H1 (cell line): Measurements from ENCODE around the gene TMEM165. TPM values are rescaled to one million over a fixed set of nuclear protein-coding genes. Genes with fewer than 3 reads are reported as not detected.

ENCODE experiments used
- CTCF ChIA-PET: fragments of 300-600 bp; sonication (Branson Sonifier 250); formaldehyde crosslinking; loops from one replicate; lab custom pipeline; 2021; ENCODE audit not compliant: partially characterized antibody; lab: Charles Lee
- POLR2A ChIA-PET: fragments of 300-600 bp; sonication (Branson Sonifier 250); formaldehyde crosslinking; loops from one replicate; lab custom pipeline; 2021; ENCODE audit warnings: inconsistent platforms; ENCODE audit not compliant: partially characterized antibody; lab: Charles Lee
- DNase-seq, 2 experiments: peaks; one replicate each; pipeline versions ENCODE4 v3.0.0 to v3.0.0-alpha.2; 2010 to 2022; ENCODE audit warnings: low spot score in 2 of 2, low read depth in 1 of 2, mixed read lengths in 1 of 2
- FAIRE-seq: peaks from 2 replicates; lab custom pipeline; 2011; peaks lifted over from hg19 to GRCh38; lab: Jason Lieb, UNC
- H2AFZ ChIP-seq: 2 replicates; pipeline ENCODE4 v1.8.1; 2012; ENCODE audit warnings: low read length, inconsistent platforms
- H2AK5ac ChIP-seq: 2 replicates; pipeline ENCODE4 v1.6.1; 2013; ENCODE audit warnings: low read depth, low read length
- H2BK120ac ChIP-seq: replicated peaks from 2 replicates; pipeline ENCODE3; 2013; ENCODE audit warnings: low read depth, low read length, inconsistent platforms
- H2BK12ac ChIP-seq: 2 replicates; pipeline ENCODE4 v1.6.1; 2013; ENCODE audit warnings: low read depth, low read length
- H2BK15ac ChIP-seq: 2 replicates; pipeline ENCODE4 v1.6.1; 2013; ENCODE audit warnings: low read length
- H2BK20ac ChIP-seq: 2 replicates; pipeline ENCODE4 v1.6.1; 2013; ENCODE audit warnings: low read length
- H2BK5ac ChIP-seq: 2 replicates; pipeline ENCODE4 v1.6.1; 2013; ENCODE audit warnings: low read depth, low read length
- H3K14ac ChIP-seq: 2 replicates; pipeline ENCODE4 v1.6.1; 2013; ENCODE audit warnings: inconsistent platforms; ENCODE audit not compliant: insufficient read length
- H3K18ac ChIP-seq: 2 replicates; pipeline ENCODE4 v1.6.1; 2013; ENCODE audit warnings: low read length; ENCODE audit errors: extremely low read depth
- H3K23ac ChIP-seq: 2 replicates; pipeline ENCODE4 v1.6.1; 2013; ENCODE audit warnings: inconsistent platforms; ENCODE audit not compliant: insufficient read length
- H3K23me2 ChIP-seq: 2 replicates; pipeline ENCODE4 v1.6.1; 2013; ENCODE audit warnings: low read depth, low read length
- H3K27ac ChIP-seq: 2 replicates; pipeline ENCODE4 v1.6.1; 2011; ENCODE audit warnings: low read depth, low read length, inconsistent platforms
- H3K27me3 ChIP-seq, 4 experiments: replicated peaks in 1 of 4; 1 replicate in 1 of 4; 2 replicates in 3 of 4; pipeline versions ENCODE4 v1.6.1 to v1.8.1; 2011 to 2013; ENCODE audit warnings: low read length in 3 of 4, mild to moderate bottlenecking in 3 of 4, inconsistent platforms in 2 of 4, mixed read lengths in 2 of 4, moderate library complexity in 1 of 4; ENCODE audit not compliant: control insufficient read depth in 3 of 4, insufficient read depth in 3 of 4; ENCODE audit errors: extremely low read depth in 1 of 4
- H3K36me3 ChIP-seq, 4 experiments: 2 replicates each; pipeline versions ENCODE4 v1.6.1 to v1.8.1; 2011 to 2013; ENCODE audit warnings: mild to moderate bottlenecking in 4 of 4, low read length in 3 of 4, moderate library complexity in 2 of 4, control low read depth in 1 of 4, inconsistent platforms in 1 of 4; ENCODE audit not compliant: insufficient read depth in 4 of 4, control insufficient read depth in 2 of 4
- H3K4ac ChIP-seq: replicated peaks from 2 replicates; pipeline ENCODE3; 2013; ENCODE audit warnings: low read length, low read depth, mixed read lengths, inconsistent platforms; ENCODE audit not compliant: insufficient read length
- H3K4me1 ChIP-seq, 4 experiments: replicated peaks in 1 of 4; 1 replicate in 1 of 4; 2 replicates in 3 of 4; pipeline versions ENCODE4 v1.6.1 to v1.8.1; 2011 to 2013; ENCODE audit warnings: low read length in 3 of 4, inconsistent platforms in 2 of 4, mixed read lengths in 1 of 4; ENCODE audit not compliant: insufficient read depth in 4 of 4, control insufficient read depth in 3 of 4
- H3K4me2 ChIP-seq, 2 experiments: 2 replicates each; pipeline versions ENCODE4 v1.6.1 to v1.8.1; 2011 to 2013; ENCODE audit warnings: low read depth in 2 of 2, low read length in 2 of 2, control low read depth in 1 of 2, inconsistent platforms in 1 of 2, mild to moderate bottlenecking in 1 of 2; ENCODE audit not compliant: insufficient read depth in 1 of 2
- H3K4me3 ChIP-seq, 4 experiments: fragments of 200-600, 300-600 bp in 1 of 4; sonication (generic), shearing (Covaris generic), sonication (Bioruptor Twin) in 1 of 4; 2 replicates each; pipeline versions ENCODE4 v1.5.1 to v1.8.1; 2011 to 2016; ENCODE audit warnings: low read length in 4 of 4, low read depth in 3 of 4, control low read depth in 2 of 4, inconsistent platforms in 2 of 4, mild to moderate bottlenecking in 2 of 4, mixed read lengths in 1 of 4, moderate library complexity in 1 of 4; ENCODE audit not compliant: insufficient read depth in 2 of 4; ENCODE audit errors: extremely low read depth in 1 of 4
- H3K56ac ChIP-seq: replicated peaks from 2 replicates; pipeline ENCODE3; 2013; ENCODE audit warnings: low read depth, mild to moderate bottlenecking, mixed read lengths, low read length, inconsistent platforms; ENCODE audit not compliant: insufficient read length
- H3K79me1 ChIP-seq: 2 replicates; pipeline ENCODE4 v1.6.1; 2013; ENCODE audit warnings: low read depth, low read length, control low read depth
- H3K79me2 ChIP-seq, 2 experiments: 2 replicates each; pipeline versions ENCODE4 v1.6.1 to v1.8.1; 2012 to 2013; ENCODE audit warnings: low read length in 2 of 2, mild to moderate bottlenecking in 2 of 2, inconsistent platforms in 1 of 2; ENCODE audit not compliant: insufficient read depth in 2 of 2, control insufficient read depth in 1 of 2
- H3K9ac ChIP-seq, 4 experiments: replicated peaks in 1 of 4; 1 replicate in 1 of 4; 2 replicates in 3 of 4; pipeline versions ENCODE4 v1.6.1 to v1.8.1; 2011 to 2013; ENCODE audit warnings: low read depth in 3 of 4, low read length in 3 of 4, control low read depth in 2 of 4, mild to moderate bottlenecking in 2 of 4, moderate library complexity in 2 of 4, inconsistent platforms in 1 of 4; ENCODE audit errors: extremely low read depth in 1 of 4
- H3K9me3 ChIP-seq, 2 experiments: 2 replicates each; pipeline versions ENCODE4 v1.6.1 to v1.8.1; 2012 to 2013; ENCODE audit warnings: mild to moderate bottlenecking in 2 of 2, moderate library complexity in 2 of 2, control low read depth in 1 of 2, inconsistent platforms in 1 of 2, low read depth in 1 of 2, low read length in 1 of 2, mixed read lengths in 1 of 2; ENCODE audit not compliant: insufficient read depth in 2 of 2
- H4K20me1 ChIP-seq, 2 experiments: replicated peaks in 1 of 2; 2 replicates each; pipeline versions ENCODE3 to v1.8.1; 2011 to 2013; ENCODE audit warnings: inconsistent platforms in 2 of 2, low read length in 2 of 2, mild to moderate bottlenecking in 1 of 2; ENCODE audit not compliant: insufficient read depth in 2 of 2, control insufficient read depth in 1 of 2
- H4K5ac ChIP-seq: 2 replicates; pipeline ENCODE4 v1.6.1; 2013; ENCODE audit warnings: low read length, low read depth, mixed read lengths, inconsistent platforms; ENCODE audit not compliant: insufficient read length
- H4K8ac ChIP-seq: 2 replicates; pipeline ENCODE4 v1.8.0; 2013; ENCODE audit warnings: mild to moderate bottlenecking, moderate library complexity, low read length, inconsistent platforms; ENCODE audit not compliant: insufficient read depth; ENCODE audit errors: extremely low read depth
- H4K91ac ChIP-seq: replicated peaks from 2 replicates; pipeline ENCODE3; 2013; ENCODE audit warnings: low read length, mixed read lengths, inconsistent platforms; ENCODE audit not compliant: insufficient read length
- BACH1 ChIP-seq: IDR thresholded peaks from 2 replicates; pipeline ENCODE4 v1.6.1; 2012; ENCODE audit warnings: low read length, improper control_type of control experiment
- CBX8 ChIP-seq: fragments of 300-800, 300-1000 bp; sonication (generic); IDR thresholded peaks from 2 replicates; pipeline ENCODE4 v1.7.1; 2016; ENCODE audit warnings: low read depth, low read length, borderline replicate concordance
- FOSL1 ChIP-seq: IDR thresholded peaks from 2 replicates; pipeline ENCODE4 v1.6.1; 2011; ENCODE audit warnings: mild to moderate bottlenecking, low read depth, low read length, moderate library complexity; ENCODE audit not compliant: insufficient read depth
- GTF2F1 ChIP-seq: IDR thresholded peaks from 2 replicates; pipeline ENCODE4 v1.6.1; 2012; ENCODE audit warnings: low read depth, low read length, improper control_type of control experiment, borderline replicate concordance
- JUND ChIP-seq: IDR thresholded peaks from 2 replicates; pipeline ENCODE4 v1.6.1; 2011; ENCODE audit warnings: mild to moderate bottlenecking, improper control_type of control experiment, low read length
- POLR2A ChIP-seq, 2 experiments: IDR thresholded peaks; 1 replicate in 1 of 2; 2 replicates in 1 of 2; pipeline ENCODE4 v1.6.1; 2011; ENCODE audit warnings: low read depth in 2 of 2, low read length in 2 of 2, mild to moderate bottlenecking in 2 of 2; ENCODE audit errors: control extremely low read depth in 1 of 2
- RXRA ChIP-seq: IDR thresholded peaks from 2 replicates; pipeline ENCODE4 v1.6.1; 2011; ENCODE audit warnings: low read depth, mild to moderate bottlenecking, low read length, moderate library complexity; ENCODE audit not compliant: insufficient read depth
- SIRT6 ChIP-seq: IDR thresholded peaks from one replicate; pipeline ENCODE4 v1.7.1; 2012; ENCODE audit warnings: low read length, inconsistent platforms
- SP1 ChIP-seq: IDR thresholded peaks from 2 replicates; pipeline ENCODE4 v1.6.1; 2011; ENCODE audit warnings: low read depth, low read length
- SP4 ChIP-seq: IDR thresholded peaks from 2 replicates; pipeline ENCODE4 v1.6.1; 2012; ENCODE audit warnings: low read length, inconsistent platforms
- polyA plus RNA-seq, 7 experiments: library from polyadenylated mRNA; depleted of rRNA in 3 of 7; stranded (reverse) in 5 of 7; unstranded in 2 of 7; fragments of >200 nt in 5 of 7; fragments of 200-250 nt in 2 of 7; gene quantifications; 1 replicate in 5 of 7; 2 replicates in 1 of 7; 4 replicates in 1 of 7; pipeline versions ENCODE4 v1.2.1 to v1.2.3, GENCODE V29; 2011 to 2013; ENCODE audit warnings: missing spikeins in 2 of 7, mixed read lengths in 2 of 7
- total RNA-seq: library from RNA; stranded (reverse); fragmentation: NEBNext Ultra II Directional; extraction: Animal tissue kit (Norgen Biotek cat#: 25700); gene quantifications from 2 replicates; pipeline ENCODE4 v1.2.1, GENCODE V29; 2021

TMEM165 gene
- total and polyA plus RNA-seq, 2 of the 8 experiments (the other 6 are each of a cell fraction or from before 2014, with no cell fraction given): 85.5 to 125 TPM

DNA sequence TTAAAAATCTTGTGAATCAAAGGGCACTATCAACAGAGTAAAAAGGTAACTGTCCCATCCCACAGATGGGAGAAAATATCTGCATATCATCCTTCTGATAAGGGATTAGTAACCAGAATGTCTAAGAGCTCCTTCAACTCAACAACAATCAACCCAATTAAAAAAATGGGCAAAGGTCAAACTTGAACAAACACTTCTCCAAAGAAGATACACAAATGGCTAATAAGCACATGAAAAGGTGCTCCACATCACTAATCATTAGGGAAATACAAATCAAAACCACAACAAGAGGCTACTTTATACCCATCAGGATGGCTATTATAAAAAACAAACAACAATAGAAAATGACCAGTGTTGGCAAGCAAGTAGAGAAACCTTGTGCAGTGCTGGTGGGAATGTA lies 43.3 kb downstream of the TMEM165 start:
- no peak overlapping the region for H3K14ac ChIP-seq
- H3K9ac ChIP-seq: no peak overlapping the region
- no peak overlapping the region for H2AK5ac ChIP-seq
- H3K79me2 ChIP-seq: no peaks in the 10 kb centered on the region
- H3K23ac ChIP-seq: no peak overlapping the region
- H2BK120ac ChIP-seq: no peak overlapping the region
- H3K4me1 ChIP-seq: no peaks in the 10 kb centered on the region
- no peak overlapping the region for H2BK15ac ChIP-seq
- DNase-seq (no peak), FAIRE-seq (no peak)
- H3K23me2 ChIP-seq: no peaks in the 10 kb centered on the region
- no peaks in the 10 kb centered on the region for H4K20me1 ChIP-seq
- POLR2A ChIA-PET: interaction anchor here (1.8 kb wide), 1 partner anchor 11 kb away, joined by 5 read pairs; no protein-coding TSS in a partner anchor
- no peak overlapping the region for H3K56ac ChIP-seq
- no peak overlapping the region for H3K4ac ChIP-seq
- H3K36me3 ChIP-seq: peaks cover 0 to 28% (median 19%) of the 10 kb centered on the region in 4 experiments; a peak in 7 of 8 replicates
- CTCF ChIA-PET: interaction anchor here (0.9 to 2.5 kb wide), 2 partner anchors 11 to 298 kb away, joined by 3 to 6 read pairs; no protein-coding TSS in a partner anchor
- no peak overlapping the region for H3K27ac ChIP-seq
- H2BK20ac ChIP-seq: no peak overlapping the region
- H3K4me2 ChIP-seq: no peak overlapping the region
- H4K8ac ChIP-seq: no peak overlapping the region
- no peaks in the 10 kb centered on the region for H3K79me1 ChIP-seq
- no peak overlapping the region for H2AFZ ChIP-seq
- H3K27me3 ChIP-seq: no peaks in the 10 kb centered on the region
- H3K9me3 ChIP-seq: no peaks in the 10 kb centered on the region
- no peak overlapping the region for H4K91ac ChIP-seq
- no peak overlapping the region for H2BK5ac ChIP-seq
- H3K4me3 ChIP-seq: no peak overlapping the region
- H2BK12ac ChIP-seq: no peak overlapping the region
- H3K18ac ChIP-seq: no peak overlapping the region
- H4K5ac ChIP-seq: no peak overlapping the region
- no peak for TF ChIP-seq SIRT6
- no peak for TF ChIP-seq SP1
- TF ChIP-seq GTF2F1: no peak
- TF ChIP-seq JUND: no peak
- no peak for TF ChIP-seq CBX8
- TF ChIP-seq RXRA: no peak
- TF ChIP-seq SP4: no peak
- no peak for TF ChIP-seq FOSL1
- no peak for TF ChIP-seq POLR2A (IDR thresholded peaks at IDR 0.05; ENCODE audit: control extremely low read depth in 1 of 2, low read depth in 2 of 2, low read length in 2 of 2)
- no peak for TF ChIP-seq BACH1
